ENCODE data around the gene MRPL24. TPM values are rescaled to one million over a fixed set of nuclear protein-coding genes. Genes with fewer than 3 reads are reported as not detected.

Gene MRPL24
- total RNA-seq, 1 donor from 2014 or later: 60.3 TPM

GRCh38 chr1:156709757-156710489 lies 31.0 kb downstream of the MRPL24 start:
- no peak for TF ChIP-seq CTCF (IDR thresholded peaks at IDR 0.05; ENCODE audit: insufficient read depth, low read length, severe bottlenecking)
- H3K4me3 ChIP-seq (ENCODE audit: low read depth, low read length): no peak overlapping the region
- DNase-seq (ENCODE audit: low read depth) (peak; percentile 84), FAIRE-seq (peak; percentile 95)
- no peaks in the 10 kb centered on the region for H3K36me3 ChIP-seq (ENCODE audit: control insufficient read depth, insufficient read depth, low read length)
- no peaks in the 10 kb centered on the region for H3K27me3 ChIP-seq (ENCODE audit: control insufficient read depth, insufficient read depth, low read length)

GRCh38 chr1:156709031-156709430 lies 31.9 kb downstream of the MRPL24 start:
- DNase-seq (ENCODE audit: low read depth) (no peak), FAIRE-seq (no peak)
- no peaks in the 10 kb centered on the region for H3K36me3 ChIP-seq (ENCODE audit: control insufficient read depth, insufficient read depth, low read length)
- no peak overlapping the region for H3K4me3 ChIP-seq (ENCODE audit: low read depth, low read length)
- TF ChIP-seq CTCF (IDR thresholded peaks at IDR 0.05; ENCODE audit: insufficient read depth, low read length, severe bottlenecking): no peak
- H3K27me3 ChIP-seq (ENCODE audit: control insufficient read depth, insufficient read depth, low read length): no peaks in the 10 kb centered on the region

GRCh38 chr1:156708218-156708661 lies 32.6 kb downstream of the MRPL24 start:
- DNase-seq (ENCODE audit: low read depth) (no peak), FAIRE-seq (no peak)
- TF ChIP-seq CTCF (IDR thresholded peaks at IDR 0.05; ENCODE audit: insufficient read depth, low read length, severe bottlenecking): no peak
- Histone ChIP-seq H3K36me3 (ENCODE audit: control insufficient read depth, insufficient read depth, low read length) (peaks cover 2% of the 10 kb centered on the region), H3K4me3 (ENCODE audit: low read depth, low read length) (no peak overlapping the region), H3K27me3 (ENCODE audit: control insufficient read depth, insufficient read depth, low read length) (no peaks in the 10 kb centered on the region)

- Histone ChIP-seq H3K36me3 (ENCODE audit: control insufficient read depth, insufficient read depth, low read length) (peaks cover 2% of the 10 kb centered on the region), H3K27me3 (ENCODE audit: control insufficient read depth, insufficient read depth, low read length) (no peaks in the 10 kb centered on the region), H3K4me3 (ENCODE audit: low read depth, low read length) (no peak overlapping the region)
- no peak for TF ChIP-seq CTCF (IDR thresholded peaks at IDR 0.05; ENCODE audit: insufficient read depth, low read length, severe bottlenecking)
- DNase-seq (ENCODE audit: low read depth) (no peak), FAIRE-seq (no peak)
These were observed 33.3 kb downstream of the MRPL24 start for GRCh38 chr1:156707417-156708217.

- no peak for TF ChIP-seq CTCF (IDR thresholded peaks at IDR 0.05; ENCODE audit: insufficient read depth, low read length, severe bottlenecking)
- H3K36me3 ChIP-seq (ENCODE audit: control insufficient read depth, insufficient read depth, low read length): peaks cover 2% of the 10 kb centered on the region
- no peaks in the 10 kb centered on the region for H3K27me3 ChIP-seq (ENCODE audit: control insufficient read depth, insufficient read depth, low read length)
- H3K4me3 ChIP-seq (ENCODE audit: low read depth, low read length): peak overlapping the region; percentile 60
- DNase-seq (ENCODE audit: low read depth): no peak
- no peak for FAIRE-seq
These were observed 34.1 kb downstream of the MRPL24 start for GRCh38 chr1:156706657-156707416.

All from bronchial epithelial cell (primary cell).